Measurements from ENCODE around the gene ZSWIM7.

The ZSWIM7 gene

GRCh38 chr17:15928286-15928785 lies 71.2 kb downstream of the ZSWIM7 start:
- DNase-seq = no peak

All from NCI-H146 (cell line).